ENCODE results near the gene CST9. TPM values are rescaled to one million over a fixed set of nuclear protein-coding genes. Genes with fewer than 3 reads are reported as not detected.

The CST9 gene
- total RNA-seq (not detected), polyA plus RNA-seq (not detected)
- long read RNA-seq, donor 1 = 0 reads
- long read RNA-seq, donor 2 = 0 reads
- long read RNA-seq, donor 3 = 0 reads
- long read RNA-seq, donor 4 = 0 reads

DNA sequence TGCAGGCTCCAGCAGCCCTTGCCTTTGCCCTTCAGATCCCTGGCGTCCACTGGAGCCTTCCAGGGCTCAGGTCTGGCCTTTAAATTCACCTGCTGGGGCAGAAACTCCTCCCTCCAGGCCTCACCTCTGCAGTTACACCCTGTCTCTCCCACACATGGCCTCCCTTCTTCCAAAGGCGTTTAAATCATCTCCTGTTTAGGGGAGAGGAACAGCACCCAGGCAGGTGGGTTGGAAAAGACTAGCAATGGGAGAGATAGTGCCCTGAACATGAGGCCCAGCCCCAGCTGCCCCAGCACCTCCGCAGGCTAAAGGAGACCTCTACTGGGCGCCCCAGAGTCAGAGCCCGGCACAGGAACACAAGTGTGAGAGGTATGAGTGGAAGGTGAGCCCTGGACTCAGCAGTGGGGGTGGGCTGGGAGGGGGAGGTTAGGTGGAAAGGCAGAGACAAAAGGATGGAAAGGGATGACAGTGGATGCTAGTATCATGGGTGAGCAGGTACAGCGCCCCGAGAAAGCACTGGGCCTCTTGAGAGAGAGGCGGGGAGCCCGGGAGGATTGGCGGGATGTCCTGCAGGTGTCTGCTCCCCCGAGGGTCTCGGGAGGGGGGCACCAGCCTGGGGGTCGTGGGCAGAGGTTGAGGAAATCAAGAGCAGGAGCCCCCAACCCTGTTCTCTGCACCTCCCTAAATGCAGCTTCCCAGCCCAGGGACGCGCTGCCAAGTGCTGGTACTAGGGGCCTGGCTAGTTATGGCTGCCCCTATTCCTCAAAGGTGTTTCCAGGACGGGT, at the start of gene CST9:
CST9 (minus strand) TSS at position 51 of the 785 bp plus-strand sequence. CDS start 53 bp downstream, outside the sequence.
- no peak within 1 kb of the TSS for H3K27ac ChIP-seq (ENCODE audit: low read length)
- DNase-seq (no peak), ATAC-seq (peak; percentile 8 to 28)
- 63% methylated on average over 16 of the region's 16 CpGs for whole genome bisulfite sequencing
- H3K4me3 ChIP-seq (ENCODE audit: low read length) = no peak within 1 kb of the TSS
- H3K27me3 ChIP-seq (ENCODE audit: control insufficient read depth, insufficient read depth) = no peaks in the 10 kb centered on the region
- H3K4me1 ChIP-seq (ENCODE audit: control insufficient read depth, insufficient read depth, low read length) = no peaks in the 10 kb centered on the region
- H3K9me3 ChIP-seq (ENCODE audit: control insufficient read depth, low read length) = no peaks in the 10 kb centered on the region
- intact Hi-C loops (cut with DNase I) = loop anchor here in 3 of 4 donors (10.0 kb wide), 1 partner anchor 161 kb away; no protein-coding TSS in a partner anchor

- intact Hi-C loops (cut with DNase I) = no loop called here
- Histone ChIP-seq H3K27ac (ENCODE audit: low read length) (peak overlapping the region; percentile 6), H3K4me3 (ENCODE audit: low read length) (no peak overlapping the region), H3K4me1 (ENCODE audit: control insufficient read depth, insufficient read depth, low read length) (peaks cover 5% of the 10 kb centered on the region), H3K9me3 (ENCODE audit: control insufficient read depth, low read length) (no peaks in the 10 kb centered on the region), H3K27me3 (ENCODE audit: control insufficient read depth, insufficient read depth) (no peaks in the 10 kb centered on the region)
- WGBS = 43% methylated on average over 4 of the region's 4 CpGs
- ATAC-seq (no peak), DNase-seq (peak in 1 of 3 donors; percentile 49)
Observed at GRCh38 chr20:23654717-23655116, 49.0 kb upstream of the CST9 start.

GRCh38 chr20:23654000-23654399, 48.3 kb upstream of the CST9 start:
- H3K27me3 ChIP-seq (ENCODE audit: control insufficient read depth, insufficient read depth) = no peaks in the 10 kb centered on the region
- ATAC-seq = no peak
- no peak overlapping the region for H3K4me3 ChIP-seq (ENCODE audit: low read length)
- WGBS = 65% methylated on average over 2 of the region's 2 CpGs
- no peak overlapping the region for H3K27ac ChIP-seq (ENCODE audit: low read length)
- H3K9me3 ChIP-seq (ENCODE audit: control insufficient read depth, low read length) = no peaks in the 10 kb centered on the region
- H3K4me1 ChIP-seq (ENCODE audit: control insufficient read depth, insufficient read depth, low read length) = peaks cover 5% of the 10 kb centered on the region
- DNase-seq = no peak
- intact Hi-C loops (cut with DNase I) = no loop called here

- WGBS = 92% methylated on average over 3 of the region's 3 CpGs
- ATAC-seq (no peak), DNase-seq (no peak)
- intact Hi-C loops (cut with DNase I) = no loop called here
- Histone ChIP-seq H3K9me3 (ENCODE audit: control insufficient read depth, low read length) (no peaks in the 10 kb centered on the region), H3K27ac (ENCODE audit: low read length) (no peak overlapping the region), H3K27me3 (ENCODE audit: control insufficient read depth, insufficient read depth) (no peaks in the 10 kb centered on the region), H3K4me1 (ENCODE audit: control insufficient read depth, insufficient read depth, low read length) (peaks cover 5% of the 10 kb centered on the region), H3K4me3 (ENCODE audit: low read length) (no peak overlapping the region)
Observed at GRCh38 chr20:23653400-23653938, 47.8 kb upstream of the CST9 start.

- no peak for ATAC-seq
- peaks cover 5% of the 10 kb centered on the region for H3K4me1 ChIP-seq (ENCODE audit: control insufficient read depth, insufficient read depth, low read length)
- H3K9me3 ChIP-seq (ENCODE audit: control insufficient read depth, low read length) = no peaks in the 10 kb centered on the region
- H3K4me3 ChIP-seq (ENCODE audit: low read length) = no peak overlapping the region
- WGBS = 85% methylated on average over 2 of the region's 2 CpGs
- H3K27me3 ChIP-seq (ENCODE audit: control insufficient read depth, insufficient read depth) = no peaks in the 10 kb centered on the region
- no peak for DNase-seq
- H3K27ac ChIP-seq (ENCODE audit: low read length) = no peak overlapping the region
- intact Hi-C loops (cut with DNase I) = no loop called here
Observed at GRCh38 chr20:23652926-23653325, 47.2 kb upstream of the CST9 start.

DNA sequence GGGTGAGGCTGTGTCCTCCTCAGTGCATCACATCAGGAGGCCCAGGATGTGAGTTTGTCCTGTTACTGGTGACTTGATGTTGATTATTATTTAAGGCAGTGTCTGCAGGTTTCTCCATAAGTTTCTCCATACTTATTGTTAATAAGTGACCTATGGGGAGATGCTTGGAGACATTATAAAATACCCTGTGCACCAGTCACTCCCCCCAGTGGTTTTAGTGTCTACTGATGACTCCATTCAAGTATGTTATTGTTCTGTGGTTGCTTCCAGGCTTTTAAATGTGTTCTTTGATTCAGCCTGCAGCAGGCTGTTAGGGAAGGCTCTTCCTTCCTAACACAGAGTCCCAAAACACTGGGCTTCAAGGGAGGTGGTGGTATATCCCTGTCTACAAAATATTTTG, 46.7 kb upstream of the CST9 start:
- Histone ChIP-seq H3K4me1 (ENCODE audit: control insufficient read depth, insufficient read depth, low read length) (peaks cover 5% of the 10 kb centered on the region), H3K27me3 (ENCODE audit: control insufficient read depth, insufficient read depth) (no peaks in the 10 kb centered on the region), H3K4me3 (ENCODE audit: low read length) (no peak overlapping the region), H3K27ac (ENCODE audit: low read length) (no peak overlapping the region), H3K9me3 (ENCODE audit: control insufficient read depth, low read length) (no peaks in the 10 kb centered on the region)
- ATAC-seq = no peak
- no peak for DNase-seq
- intact Hi-C loops (cut with DNase I) = no loop called here

DNA sequence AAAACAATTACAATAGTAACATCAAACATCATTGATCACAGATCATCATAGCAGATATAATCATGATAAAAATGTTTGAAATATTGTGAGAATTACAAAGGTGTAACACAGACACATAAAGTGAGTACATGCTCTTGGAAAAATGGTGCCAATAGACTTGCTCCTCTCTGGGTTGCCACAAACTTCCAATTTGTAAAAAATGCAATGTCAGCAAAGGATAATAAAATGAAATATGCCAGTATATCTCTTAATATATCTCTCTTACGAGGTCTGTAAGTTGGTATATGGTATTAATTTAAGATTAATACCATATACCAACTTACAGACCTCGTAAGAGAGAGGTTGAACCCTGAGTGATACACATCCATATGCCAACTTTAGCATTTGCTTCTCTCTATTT, 45.4 kb upstream of the CST9 start:
- no peak overlapping the region for H3K4me3 ChIP-seq (ENCODE audit: low read length)
- intact Hi-C loops (cut with DNase I) = no loop called here
- no peak for ATAC-seq
- H3K27ac ChIP-seq (ENCODE audit: low read length) = no peak overlapping the region
- 91% methylated on average over 2 of the region's 2 CpGs for WGBS
- no peak for DNase-seq
- H3K4me1 ChIP-seq (ENCODE audit: control insufficient read depth, insufficient read depth, low read length) = peaks cover 5% of the 10 kb centered on the region
- H3K27me3 ChIP-seq (ENCODE audit: control insufficient read depth, insufficient read depth) = no peaks in the 10 kb centered on the region
- H3K9me3 ChIP-seq (ENCODE audit: control insufficient read depth, low read length) = no peaks in the 10 kb centered on the region

- Histone ChIP-seq H3K4me1 (ENCODE audit: control insufficient read depth, insufficient read depth, low read length) (peaks cover 5% of the 10 kb centered on the region), H3K27me3 (ENCODE audit: control insufficient read depth, insufficient read depth) (no peaks in the 10 kb centered on the region), H3K27ac (ENCODE audit: low read length) (no peak overlapping the region), H3K4me3 (ENCODE audit: low read length) (no peak overlapping the region), H3K9me3 (ENCODE audit: control insufficient read depth, low read length) (no peaks in the 10 kb centered on the region)
- DNase-seq (no peak), ATAC-seq (no peak)
- 89% methylated on average over 1 of the region's 1 CpG for WGBS
- intact Hi-C loops (cut with DNase I) = no loop called here
Observed at GRCh38 chr20:23649830-23650417, 44.2 kb upstream of the CST9 start.

GRCh38 chr20:23649242-23649641, 43.5 kb upstream of the CST9 start:
- Histone ChIP-seq H3K4me1 (ENCODE audit: control insufficient read depth, insufficient read depth, low read length) (peaks cover 3% of the 10 kb centered on the region), H3K27me3 (ENCODE audit: control insufficient read depth, insufficient read depth) (no peaks in the 10 kb centered on the region), H3K4me3 (ENCODE audit: low read length) (no peak overlapping the region), H3K9me3 (ENCODE audit: control insufficient read depth, low read length) (no peaks in the 10 kb centered on the region), H3K27ac (ENCODE audit: low read length) (no peak overlapping the region)
- intact Hi-C loops (cut with DNase I) = no loop called here
- ATAC-seq (no peak), DNase-seq (no peak)
- 89% methylated on average over 2 of the region's 2 CpGs for WGBS

- H3K27me3 ChIP-seq (ENCODE audit: control insufficient read depth, insufficient read depth) = no peaks in the 10 kb centered on the region
- no peaks in the 10 kb centered on the region for H3K4me1 ChIP-seq (ENCODE audit: control insufficient read depth, insufficient read depth, low read length)
- H3K4me3 ChIP-seq (ENCODE audit: low read length) = no peak overlapping the region
- no peak for ATAC-seq
- no peak for DNase-seq
- H3K27ac ChIP-seq (ENCODE audit: low read length) = no peak overlapping the region
- intact Hi-C loops (cut with DNase I) = no loop called here
- H3K9me3 ChIP-seq (ENCODE audit: control insufficient read depth, low read length) = no peaks in the 10 kb centered on the region
- WGBS = 92% methylated on average over 2 of the region's 2 CpGs
Observed at GRCh38 chr20:23647346-23647745, 41.6 kb upstream of the CST9 start.

DNA sequence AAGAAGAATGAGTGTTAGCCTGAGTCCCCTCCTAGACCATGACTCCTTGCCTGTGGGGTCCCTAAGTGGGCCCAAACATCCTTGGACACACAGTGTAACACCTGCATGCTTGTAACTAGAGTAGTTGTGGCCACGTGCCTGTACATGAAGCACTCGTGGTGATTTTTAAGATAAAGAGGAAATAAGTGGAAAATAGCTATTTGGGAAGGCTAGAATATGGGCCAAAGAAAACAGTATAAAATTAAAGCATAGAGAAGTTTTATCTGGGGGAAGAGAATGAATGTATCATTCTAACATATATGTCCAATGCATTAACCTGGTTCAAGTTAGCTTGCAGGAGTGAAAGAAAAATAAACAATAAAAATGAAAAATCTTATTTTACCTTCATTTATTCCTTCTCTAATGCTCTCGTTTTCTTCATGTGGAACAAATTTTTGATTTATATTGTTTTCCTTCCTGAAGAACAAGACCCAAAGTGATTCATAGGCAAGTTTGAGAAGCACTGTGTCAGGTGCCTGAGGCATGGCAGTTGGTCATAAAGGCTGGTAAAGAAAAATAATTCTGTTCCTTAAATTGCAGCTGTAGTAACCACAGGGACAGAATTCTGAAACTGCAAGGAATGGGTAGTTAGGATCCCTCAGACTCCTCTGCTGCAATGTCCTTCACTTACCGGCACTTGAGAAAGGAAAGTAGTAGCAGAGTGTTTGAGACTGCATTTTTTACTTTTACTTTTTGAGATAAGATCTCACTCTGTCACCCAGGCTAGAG, 40.6 kb upstream of the CST9 start:
- intact Hi-C loops (cut with DNase I) = no loop called here
- WGBS = 41% methylated on average over 4 of the region's 4 CpGs
- no peaks in the 10 kb centered on the region for H3K4me1 ChIP-seq (ENCODE audit: control insufficient read depth, insufficient read depth, low read length)

More for the DNA sequence above, 40.6 kb upstream of the CST9 start:
- DNase-seq (no peak), ATAC-seq (no peak)
- no peak overlapping the region for H3K4me3 ChIP-seq (ENCODE audit: low read length)
- no peaks in the 10 kb centered on the region for H3K9me3 ChIP-seq (ENCODE audit: control insufficient read depth, low read length)
- no peaks in the 10 kb centered on the region for H3K27me3 ChIP-seq (ENCODE audit: control insufficient read depth, insufficient read depth)
- no peak overlapping the region for H3K27ac ChIP-seq (ENCODE audit: low read length)
